GM23338 (cell line): ENCODE data around the gene DCBLD1.

Experiments
- EZH2 ChIP-seq: fragments of 200-600 bp; sonication (generic); IDR thresholded peaks from one replicate; pipeline ENCODE4 v1.8.0; 2017; ENCODE audit warnings: antibody characterized with exemption, mild to moderate bottlenecking, low read depth; ENCODE audit not compliant: unreplicated experiment
- EZH2phosphoT487 ChIP-seq: fragments of 200-600 bp; sonication (generic); IDR thresholded peaks from one replicate; pipeline ENCODE4 v1.8.1; 2018; ENCODE audit warnings: antibody characterized with exemption; ENCODE audit not compliant: unreplicated experiment
- POLR2AphosphoS5 ChIP-seq: IDR thresholded peaks from 2 replicates; pipeline ENCODE4 v1.6.1; 2016; ENCODE audit warnings: antibody characterized with exemption, low read depth
- TF ChIP-seq, protein P1 (sequence below): IDR thresholded peaks from one replicate; pipeline ENCODE4 v1.6.1; 2018; ENCODE audit warnings: antibody characterized with exemption; ENCODE audit not compliant: unreplicated experiment
- TF ChIP-seq, protein P2 (sequence below), 2 experiments: fragments of 200-600 bp in 1 of 2; sonication (generic) in 1 of 2; conservative IDR thresholded peaks; 2 replicates each; pipeline versions ENCODE4 v1.5.1 to v1.6.1; 2016 to 2017; ENCODE audit warnings: antibody characterized with exemption in 2 of 2, low read depth in 2 of 2, mild to moderate bottlenecking in 2 of 2, moderate library complexity in 1 of 2

DNA sequence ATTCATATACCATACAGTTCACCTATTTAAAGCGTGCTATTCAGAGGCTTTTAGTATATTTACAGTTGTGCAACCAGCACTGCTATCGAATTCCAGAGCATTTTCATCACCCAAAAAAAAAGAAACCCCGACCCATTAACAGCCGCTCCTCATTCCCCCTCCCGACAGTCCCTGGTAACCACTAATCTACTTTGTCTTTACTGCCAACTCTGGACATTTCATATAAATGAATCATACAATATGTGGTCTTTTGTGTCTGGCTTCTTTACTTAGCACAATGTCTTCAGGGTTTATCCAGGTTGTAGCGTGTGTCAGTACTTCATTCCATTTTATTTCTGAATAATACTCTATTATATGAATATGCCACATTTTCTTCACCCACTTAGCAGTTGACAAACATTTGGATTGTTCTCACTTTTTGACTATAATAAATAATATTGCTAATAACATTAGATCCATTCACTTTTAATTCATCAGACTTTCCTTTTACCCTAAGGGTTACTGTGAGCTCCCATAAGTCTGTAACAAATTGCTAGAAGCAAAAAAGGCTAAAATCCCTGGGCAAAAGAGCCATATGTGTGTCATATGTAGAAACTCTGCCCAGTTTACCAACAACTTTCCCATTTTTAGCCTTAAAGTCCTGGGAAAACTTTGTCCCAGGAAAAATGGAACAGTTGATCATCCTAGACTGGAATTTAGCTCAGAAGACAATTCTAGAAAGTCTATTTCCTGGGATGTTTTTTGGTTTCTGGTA, 33.6 kb upstream of the DCBLD1 start:
- no peak for TF ChIP-seq POLR2AphosphoS5
- TF ChIP-seq, protein P1, sequence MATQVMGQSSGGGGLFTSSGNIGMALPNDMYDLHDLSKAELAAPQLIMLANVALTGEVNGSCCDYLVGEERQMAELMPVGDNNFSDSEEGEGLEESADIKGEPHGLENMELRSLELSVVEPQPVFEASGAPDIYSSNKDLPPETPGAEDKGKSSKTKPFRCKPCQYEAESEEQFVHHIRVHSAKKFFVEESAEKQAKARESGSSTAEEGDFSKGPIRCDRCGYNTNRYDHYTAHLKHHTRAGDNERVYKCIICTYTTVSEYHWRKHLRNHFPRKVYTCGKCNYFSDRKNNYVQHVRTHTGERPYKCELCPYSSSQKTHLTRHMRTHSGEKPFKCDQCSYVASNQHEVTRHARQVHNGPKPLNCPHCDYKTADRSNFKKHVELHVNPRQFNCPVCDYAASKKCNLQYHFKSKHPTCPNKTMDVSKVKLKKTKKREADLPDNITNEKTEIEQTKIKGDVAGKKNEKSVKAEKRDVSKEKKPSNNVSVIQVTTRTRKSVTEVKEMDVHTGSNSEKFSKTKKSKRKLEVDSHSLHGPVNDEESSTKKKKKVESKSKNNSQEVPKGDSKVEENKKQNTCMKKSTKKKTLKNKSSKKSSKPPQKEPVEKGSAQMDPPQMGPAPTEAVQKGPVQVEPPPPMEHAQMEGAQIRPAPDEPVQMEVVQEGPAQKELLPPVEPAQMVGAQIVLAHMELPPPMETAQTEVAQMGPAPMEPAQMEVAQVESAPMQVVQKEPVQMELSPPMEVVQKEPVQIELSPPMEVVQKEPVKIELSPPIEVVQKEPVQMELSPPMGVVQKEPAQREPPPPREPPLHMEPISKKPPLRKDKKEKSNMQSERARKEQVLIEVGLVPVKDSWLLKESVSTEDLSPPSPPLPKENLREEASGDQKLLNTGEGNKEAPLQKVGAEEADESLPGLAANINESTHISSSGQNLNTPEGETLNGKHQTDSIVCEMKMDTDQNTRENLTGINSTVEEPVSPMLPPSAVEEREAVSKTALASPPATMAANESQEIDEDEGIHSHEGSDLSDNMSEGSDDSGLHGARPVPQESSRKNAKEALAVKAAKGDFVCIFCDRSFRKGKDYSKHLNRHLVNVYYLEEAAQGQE = no peak
- TF ChIP-seq, protein P2, sequence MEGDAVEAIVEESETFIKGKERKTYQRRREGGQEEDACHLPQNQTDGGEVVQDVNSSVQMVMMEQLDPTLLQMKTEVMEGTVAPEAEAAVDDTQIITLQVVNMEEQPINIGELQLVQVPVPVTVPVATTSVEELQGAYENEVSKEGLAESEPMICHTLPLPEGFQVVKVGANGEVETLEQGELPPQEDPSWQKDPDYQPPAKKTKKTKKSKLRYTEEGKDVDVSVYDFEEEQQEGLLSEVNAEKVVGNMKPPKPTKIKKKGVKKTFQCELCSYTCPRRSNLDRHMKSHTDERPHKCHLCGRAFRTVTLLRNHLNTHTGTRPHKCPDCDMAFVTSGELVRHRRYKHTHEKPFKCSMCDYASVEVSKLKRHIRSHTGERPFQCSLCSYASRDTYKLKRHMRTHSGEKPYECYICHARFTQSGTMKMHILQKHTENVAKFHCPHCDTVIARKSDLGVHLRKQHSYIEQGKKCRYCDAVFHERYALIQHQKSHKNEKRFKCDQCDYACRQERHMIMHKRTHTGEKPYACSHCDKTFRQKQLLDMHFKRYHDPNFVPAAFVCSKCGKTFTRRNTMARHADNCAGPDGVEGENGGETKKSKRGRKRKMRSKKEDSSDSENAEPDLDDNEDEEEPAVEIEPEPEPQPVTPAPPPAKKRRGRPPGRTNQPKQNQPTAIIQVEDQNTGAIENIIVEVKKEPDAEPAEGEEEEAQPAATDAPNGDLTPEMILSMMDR (conservative IDR thresholded peaks at IDR 0.05; ENCODE audit: low read depth in 2 of 2) = no peak
- no peak for TF ChIP-seq EZH2
- TF ChIP-seq EZH2phosphoT487 = no peak
